WERI-Rb-1 (cell line): ENCODE results near the gene TP53BP1.

Experiments
- DNase-seq: peaks from one replicate; pipeline ENCODE4 v3.0.0-alpha.2; 2020
- H3K27ac ChIP-seq: fragments of 250-450 bp; sonication (Bioruptor Pico); 2 replicates; pipeline ENCODE4 v1.5.1; 2020; ENCODE audit warnings: mild to moderate bottlenecking, moderate library complexity
- H3K27me3 ChIP-seq: fragments of 250-450 bp; sonication (Bioruptor Pico); 2 replicates; pipeline ENCODE4 v1.5.1; 2021; ENCODE audit warnings: mild to moderate bottlenecking, low read depth, moderate library complexity; ENCODE audit not compliant: insufficient read depth, severe bottlenecking
- H3K36me3 ChIP-seq: fragments of 250-450 bp; sonication (Bioruptor Pico); 2 replicates; pipeline ENCODE4 v1.5.1; 2020; ENCODE audit warnings: mild to moderate bottlenecking, moderate library complexity
- H3K4me3 ChIP-seq: 2 replicates; pipeline ENCODE4 v1.5.1; 2011; ENCODE audit warnings: low read depth, mild to moderate bottlenecking, control low read depth, low read length
- H3K9me3 ChIP-seq: fragments of 250-450 bp; sonication (Bioruptor Pico); 2 replicates; pipeline ENCODE4 v1.5.1; 2021; ENCODE audit warnings: mild to moderate bottlenecking, moderate library complexity; ENCODE audit not compliant: severe bottlenecking
- CTCF ChIP-seq: IDR thresholded peaks from 2 replicates; pipeline ENCODE4 v1.5.1; 2011; ENCODE audit warnings: low read depth, mild to moderate bottlenecking, control low read depth, inconsistent platforms, low read length

Gene TP53BP1

GRCh38 chr15:43522247-43522646 lies 29.3 kb upstream of the TP53BP1 start:
- no peaks in the 10 kb centered on the region for H3K9me3 ChIP-seq
- H3K27me3 ChIP-seq, result no peaks in the 10 kb centered on the region
- TF ChIP-seq CTCF, result no peak
- H3K4me3 ChIP-seq, result no peak overlapping the region
- no peak for DNase-seq
- H3K36me3 ChIP-seq, result peaks cover 46% of the 10 kb centered on the region
- H3K27ac ChIP-seq, result no peak overlapping the region

GRCh38 chr15:43521419-43521818 lies 28.5 kb upstream of the TP53BP1 start:
- no peak for TF ChIP-seq CTCF
- Histone ChIP-seq H3K27me3 (no peaks in the 10 kb centered on the region), H3K27ac (no peak overlapping the region), H3K9me3 (no peaks in the 10 kb centered on the region), H3K4me3 (no peak overlapping the region), H3K36me3 (peaks cover 46% of the 10 kb centered on the region)
- DNase-seq, result no peak

- no peak for TF ChIP-seq CTCF
- Histone ChIP-seq H3K36me3 (peaks cover 44% of the 10 kb centered on the region), H3K27me3 (no peaks in the 10 kb centered on the region), H3K27ac (no peak overlapping the region), H3K9me3 (no peaks in the 10 kb centered on the region), H3K4me3 (no peak overlapping the region)
- DNase-seq, result no peak
These were observed 27.2 kb upstream of the TP53BP1 start for GRCh38 chr15:43520138-43520537.

- DNase-seq, result no peak
- Histone ChIP-seq H3K27ac (peak overlapping the region; percentile 42), H3K4me3 (peak overlapping the region; percentile 51; the same call in 1 of the 2 replicates), H3K9me3 (no peaks in the 10 kb centered on the region), H3K36me3 (peaks cover 38% of the 10 kb centered on the region), H3K27me3 (no peaks in the 10 kb centered on the region)
- TF ChIP-seq CTCF, result no peak
These were observed 26.2 kb upstream of the TP53BP1 start for GRCh38 chr15:43519196-43519595.

DNA sequence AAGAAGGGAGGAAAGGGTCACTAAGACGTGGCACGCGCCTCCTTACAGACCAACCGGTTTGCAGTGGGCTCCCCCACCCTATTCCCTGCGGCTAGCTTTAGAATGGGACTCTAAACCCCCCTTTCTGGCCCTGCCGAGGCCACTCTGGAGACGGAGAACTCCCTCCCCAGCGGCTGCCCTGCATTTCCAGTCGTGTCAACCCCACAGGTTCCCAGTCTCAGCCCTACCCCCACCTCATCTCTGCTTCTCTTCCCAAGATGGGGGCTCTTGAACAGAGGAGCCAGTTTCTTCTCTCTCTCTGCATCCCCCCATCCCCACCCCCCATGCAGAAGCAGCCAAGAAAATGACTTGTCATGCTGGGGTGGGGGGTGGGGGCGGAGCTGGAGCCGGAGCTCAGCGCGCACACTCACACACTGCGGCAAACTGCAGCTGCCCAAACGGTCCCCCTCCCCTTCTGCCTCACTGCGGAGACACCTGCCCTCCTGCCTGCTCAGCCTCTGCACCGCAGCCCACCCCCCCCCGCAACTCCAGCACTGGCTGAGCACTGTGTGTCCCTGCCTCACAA lies 25.3 kb upstream of the TP53BP1 start:
- H3K36me3 ChIP-seq, result peaks cover 29% of the 10 kb centered on the region
- peak overlapping the region; percentile 88 for H3K27ac ChIP-seq
- peak; percentile 65 for DNase-seq
- H3K9me3 ChIP-seq, result no peaks in the 10 kb centered on the region
- no peak for TF ChIP-seq CTCF
- no peaks in the 10 kb centered on the region for H3K27me3 ChIP-seq
- H3K4me3 ChIP-seq, result peak overlapping the region; percentile 51
